Measurements from ENCODE around the gene NINJ1.

DNA sequence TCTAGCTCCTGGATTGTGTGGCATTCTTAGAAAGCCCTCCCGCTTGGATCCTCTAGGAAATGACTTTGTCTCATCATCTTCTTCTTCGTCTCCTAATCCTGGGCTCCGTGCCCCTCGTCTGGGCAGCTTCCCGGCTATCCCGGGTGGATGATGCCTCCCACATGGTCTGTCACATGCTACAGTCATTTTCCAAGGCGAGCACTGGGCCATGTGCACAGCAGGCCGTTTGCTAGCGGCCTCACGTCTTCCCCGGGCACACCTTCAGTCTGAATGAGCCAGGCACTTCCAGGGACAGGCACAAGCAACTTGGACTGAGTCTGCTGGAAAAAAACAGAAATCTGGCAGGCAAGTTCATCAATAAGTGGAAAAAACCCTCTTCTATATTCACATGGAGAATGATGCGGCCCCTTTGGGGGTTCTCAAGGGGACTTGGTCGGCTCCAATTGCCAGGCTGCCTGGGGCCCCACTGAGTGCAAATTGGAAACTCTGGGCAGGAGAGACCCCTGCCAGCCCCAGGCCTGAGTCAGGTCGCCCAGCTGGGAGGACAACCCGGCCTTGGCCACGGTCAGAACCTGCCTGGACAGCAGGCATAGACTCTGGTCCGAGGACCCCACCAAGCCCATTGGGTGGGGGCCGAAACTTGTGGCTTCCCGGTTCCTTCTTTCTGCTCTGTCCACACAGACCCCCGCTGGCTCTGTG is 38.8 kb upstream of the NINJ1 start:
- TF ChIP-seq, protein P1, sequence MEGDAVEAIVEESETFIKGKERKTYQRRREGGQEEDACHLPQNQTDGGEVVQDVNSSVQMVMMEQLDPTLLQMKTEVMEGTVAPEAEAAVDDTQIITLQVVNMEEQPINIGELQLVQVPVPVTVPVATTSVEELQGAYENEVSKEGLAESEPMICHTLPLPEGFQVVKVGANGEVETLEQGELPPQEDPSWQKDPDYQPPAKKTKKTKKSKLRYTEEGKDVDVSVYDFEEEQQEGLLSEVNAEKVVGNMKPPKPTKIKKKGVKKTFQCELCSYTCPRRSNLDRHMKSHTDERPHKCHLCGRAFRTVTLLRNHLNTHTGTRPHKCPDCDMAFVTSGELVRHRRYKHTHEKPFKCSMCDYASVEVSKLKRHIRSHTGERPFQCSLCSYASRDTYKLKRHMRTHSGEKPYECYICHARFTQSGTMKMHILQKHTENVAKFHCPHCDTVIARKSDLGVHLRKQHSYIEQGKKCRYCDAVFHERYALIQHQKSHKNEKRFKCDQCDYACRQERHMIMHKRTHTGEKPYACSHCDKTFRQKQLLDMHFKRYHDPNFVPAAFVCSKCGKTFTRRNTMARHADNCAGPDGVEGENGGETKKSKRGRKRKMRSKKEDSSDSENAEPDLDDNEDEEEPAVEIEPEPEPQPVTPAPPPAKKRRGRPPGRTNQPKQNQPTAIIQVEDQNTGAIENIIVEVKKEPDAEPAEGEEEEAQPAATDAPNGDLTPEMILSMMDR (IDR thresholded peaks at IDR 0.05), result no peak
- no peak for TF ChIP-seq ZFX (IDR thresholded peaks at IDR 0.05; ENCODE audit: borderline replicate concordance)

Data from 22Rv1 (cell line).